GM19099 (cell line): Measurements from ENCODE around the gene CHD1.

ENCODE experiments used
- POLR2A ChIP-seq: IDR thresholded peaks from 3 replicates; pipeline ENCODE4 v1.6.1; 2011; ENCODE audit warnings: low read depth; ENCODE audit not compliant: insufficient read length; ENCODE audit errors: extremely low read depth

The CHD1 gene

GRCh38 chr5:98810206-98810605, 118.6 kb downstream of the CHD1 start:
- TF ChIP-seq POLR2A = no peak

- no peak for TF ChIP-seq POLR2A
These were observed 121.0 kb downstream of the CHD1 start for GRCh38 chr5:98807806-98808205.

GRCh38 chr5:98805070-98805469, 123.7 kb downstream of the CHD1 start:
- TF ChIP-seq POLR2A = no peak

GRCh38 chr5:98804066-98804465, 124.7 kb downstream of the CHD1 start:
- no peak for TF ChIP-seq POLR2A
